OCI-LY1 (cell line): ENCODE data around the gene SLMAP.

Experiments used
- EZH2 ChIP-seq: fragments of 200-600 bp; sonication (generic), shearing (Covaris generic); IDR thresholded peaks from 2 replicates; pipeline ENCODE4 v1.8.0; 2017; ENCODE audit warnings: borderline replicate concordance, mixed run types, mild to moderate bottlenecking, antibody characterized with exemption, low read length, moderate library complexity, mixed read lengths
- TF ChIP-seq, protein P1 (sequence below): fragments of 200-600 bp; sonication (generic), shearing (Covaris generic); IDR thresholded peaks from 2 replicates; pipeline ENCODE4 v1.5.1; 2017; ENCODE audit warnings: mild to moderate bottlenecking, antibody characterized with exemption, low read length, moderate library complexity, mixed read lengths

- TF ChIP-seq, protein P1, sequence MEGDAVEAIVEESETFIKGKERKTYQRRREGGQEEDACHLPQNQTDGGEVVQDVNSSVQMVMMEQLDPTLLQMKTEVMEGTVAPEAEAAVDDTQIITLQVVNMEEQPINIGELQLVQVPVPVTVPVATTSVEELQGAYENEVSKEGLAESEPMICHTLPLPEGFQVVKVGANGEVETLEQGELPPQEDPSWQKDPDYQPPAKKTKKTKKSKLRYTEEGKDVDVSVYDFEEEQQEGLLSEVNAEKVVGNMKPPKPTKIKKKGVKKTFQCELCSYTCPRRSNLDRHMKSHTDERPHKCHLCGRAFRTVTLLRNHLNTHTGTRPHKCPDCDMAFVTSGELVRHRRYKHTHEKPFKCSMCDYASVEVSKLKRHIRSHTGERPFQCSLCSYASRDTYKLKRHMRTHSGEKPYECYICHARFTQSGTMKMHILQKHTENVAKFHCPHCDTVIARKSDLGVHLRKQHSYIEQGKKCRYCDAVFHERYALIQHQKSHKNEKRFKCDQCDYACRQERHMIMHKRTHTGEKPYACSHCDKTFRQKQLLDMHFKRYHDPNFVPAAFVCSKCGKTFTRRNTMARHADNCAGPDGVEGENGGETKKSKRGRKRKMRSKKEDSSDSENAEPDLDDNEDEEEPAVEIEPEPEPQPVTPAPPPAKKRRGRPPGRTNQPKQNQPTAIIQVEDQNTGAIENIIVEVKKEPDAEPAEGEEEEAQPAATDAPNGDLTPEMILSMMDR: no peak
- TF ChIP-seq EZH2: no peak
Observed at GRCh38 chr3:57832900-57833313, 76.8 kb downstream of the SLMAP start.
